Measurements from ENCODE around the gene DCC.

GRCh38 chr18:52715421-52715820, 375.4 kb downstream of the DCC start:
- TF ChIP-seq ZNF274 (IDR thresholded peaks at IDR 0.05; ENCODE audit: low read depth, low read length) (no peak), SRF (IDR thresholded peaks at IDR 0.05; ENCODE audit: low read depth) (no peak), CTCF (IDR thresholded peaks at IDR 0.05 in 2 of 3, conservative IDR thresholded peaks at IDR 0.05 in 1 of 3; ENCODE audit: borderline replicate concordance in 1 of 3, insufficient read depth in 1 of 3, low read depth in 2 of 3, low read length in 2 of 3) (no peak), RAD21 (IDR thresholded peaks at IDR 0.05; ENCODE audit: low read depth) (no peak), POLR2A (IDR thresholded peaks at IDR 0.05; ENCODE audit: borderline replicate concordance, extremely low read depth, insufficient read depth, insufficient read length) (no peak), MAX (IDR thresholded peaks at IDR 0.05) (no peak), YY1 (IDR thresholded peaks at IDR 0.05; ENCODE audit: extremely low read depth, insufficient replicate concordance, low read depth, low read length) (no peak)

All from HCT116 (cell line).